ENCODE data around the gene NDUFA7.
"Not testable (repeated sequence)": the region's sequence is repeated elsewhere in the genome, so short reads cannot be mapped to it uniquely, and the experiment has no call there.

NDUFA7 gene

DNA sequence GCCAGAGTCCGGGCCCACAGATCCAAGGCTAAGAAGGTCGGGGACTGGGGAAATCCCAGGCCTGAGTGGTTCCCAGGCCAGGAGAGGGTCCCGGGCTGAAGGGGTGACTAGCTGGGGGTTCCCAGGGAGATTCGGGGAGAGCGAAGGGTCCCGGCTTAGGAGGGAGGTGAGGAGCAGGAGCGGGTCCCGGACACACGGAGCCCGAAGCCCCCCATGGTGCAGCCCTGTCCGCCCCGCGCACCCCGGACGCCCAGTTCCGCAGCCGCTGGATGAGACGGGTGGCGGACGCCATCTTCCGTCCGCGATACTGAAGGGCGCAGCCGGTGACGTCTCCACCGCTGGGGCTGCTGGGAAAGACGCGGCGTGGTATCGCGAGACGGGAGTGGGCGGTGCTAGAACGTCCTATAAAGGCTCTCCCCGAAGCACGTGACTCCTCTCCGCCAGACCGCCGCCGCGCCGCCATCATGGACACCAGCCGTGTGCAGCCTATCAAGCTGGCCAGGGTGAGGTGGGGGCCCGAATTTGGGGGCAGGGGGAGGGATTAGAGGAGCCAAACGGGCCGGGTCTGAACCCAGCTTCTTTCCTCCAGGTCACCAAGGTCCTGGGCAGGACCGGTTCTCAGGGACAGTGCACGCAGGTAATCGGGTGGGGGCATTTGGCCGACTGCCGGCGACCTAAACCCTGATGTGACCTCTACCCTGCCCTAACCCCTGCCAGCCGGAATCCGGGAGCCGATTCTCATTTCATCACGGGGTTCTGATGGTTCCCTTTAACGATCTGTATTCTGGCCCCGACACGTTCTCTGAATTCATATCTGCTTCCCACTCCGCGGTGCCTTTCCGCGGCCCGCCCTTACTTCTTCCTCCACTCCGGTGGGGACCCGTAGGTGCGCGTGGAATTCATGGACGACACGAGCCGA is at the start of gene NDUFA7, which contains the start of gene RPS28:
NDUFA7 (minus strand) TSS at position 309 of the 919 bp plus-strand sequence; CDS start at position 292, 17 bp downstream.
RPS28 (plus strand) TSS at position 430 of the 919 bp plus-strand sequence; CDS start at position 465, 35 bp downstream.
- DNase-seq, result peak; percentile 81

- DNase-seq, result no peak
Observed at GRCh38 chr19:8370176-8371010, 49.2 kb upstream of the NDUFA7 start.

- peak; percentile 75 for DNase-seq
Observed at GRCh38 chr19:8367327-8368001, 46.3 kb upstream of the NDUFA7 start.

- DNase-seq, result no peak
Observed at GRCh38 chr19:8366961-8367326, 45.8 kb upstream of the NDUFA7 start.

DNA sequence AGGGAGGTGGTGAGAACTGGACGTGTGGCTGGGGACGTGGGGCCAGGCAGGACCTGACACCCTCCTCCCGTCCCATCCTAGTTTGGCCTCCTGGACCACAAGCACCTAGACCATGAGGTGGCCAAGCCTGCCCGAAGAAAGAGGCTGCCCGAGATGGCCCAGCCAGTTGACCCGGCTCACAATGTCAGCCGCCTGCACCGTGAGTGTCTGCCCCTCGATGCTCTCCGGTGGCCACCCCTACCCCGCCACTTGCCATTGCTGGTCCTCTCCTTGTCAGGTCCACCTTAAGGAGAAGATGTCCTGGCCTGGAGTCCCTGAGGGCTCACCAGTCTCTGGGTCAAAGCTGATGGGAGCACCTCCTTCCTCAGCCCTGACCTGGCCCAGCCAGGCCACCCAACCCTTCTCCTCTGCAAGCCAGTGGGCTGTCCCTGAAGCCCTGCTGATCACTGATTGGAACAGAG is 45.0 kb upstream of the NDUFA7 start:
- DNase-seq, result no peak

DNA sequence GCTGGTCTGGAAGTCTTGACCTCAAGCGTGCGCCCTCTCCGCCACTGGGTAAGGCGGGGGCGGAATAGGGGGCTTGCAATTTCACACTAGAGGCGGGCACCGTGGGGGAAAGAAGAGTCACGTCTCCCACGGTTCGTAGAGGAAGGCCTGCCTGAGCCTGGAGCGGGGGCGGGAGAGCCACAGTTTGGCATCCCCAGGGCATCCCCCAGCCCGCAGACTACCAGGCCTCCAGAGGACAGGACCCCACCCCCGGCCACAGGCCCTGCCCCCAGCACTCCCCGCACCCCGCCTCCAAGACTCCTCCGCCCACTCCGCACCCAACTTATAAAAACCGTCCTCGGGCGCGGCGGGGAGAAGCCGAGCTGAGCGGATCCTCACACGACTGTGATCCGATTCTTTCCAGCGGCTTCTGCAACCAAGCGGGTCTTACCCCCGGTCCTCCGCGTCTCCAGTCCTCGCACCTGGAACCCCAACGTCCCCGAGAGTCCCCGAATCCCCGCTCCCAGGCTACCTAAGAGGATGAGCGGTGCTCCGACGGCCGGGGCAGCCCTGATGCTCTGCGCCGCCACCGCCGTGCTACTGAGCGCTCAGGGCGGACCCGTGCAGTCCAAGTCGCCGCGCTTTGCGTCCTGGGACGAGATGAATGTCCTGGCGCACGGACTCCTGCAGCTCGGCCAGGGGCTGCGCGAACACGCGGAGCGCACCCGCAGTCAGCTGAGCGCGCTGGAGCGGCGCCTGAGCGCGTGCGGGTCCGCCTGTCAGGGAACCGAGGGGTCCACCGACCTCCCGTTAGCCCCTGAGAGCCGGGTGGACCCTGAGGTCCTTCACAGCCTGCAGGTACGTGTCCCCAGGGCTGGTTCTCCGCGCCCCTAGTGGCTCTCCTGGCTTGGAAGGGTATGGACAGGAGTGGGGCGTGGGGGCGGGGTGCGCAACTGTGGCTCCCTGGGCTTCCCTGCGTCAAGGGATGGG is 42.9 kb upstream of the NDUFA7 start, which contains the start of gene ANGPTL4:
ANGPTL4 (plus strand) TSS at position 353 of the 969 bp plus-strand sequence; CDS start at position 520, 167 bp downstream.
- peak; percentile 76 for DNase-seq

GRCh38 chr19:8361921-8362793 is 41.0 kb upstream of the NDUFA7 start:
- peak; percentile 86 for DNase-seq

GRCh38 chr19:8360196-8360595 is 39.0 kb upstream of the NDUFA7 start:
- no peak for DNase-seq

DNA sequence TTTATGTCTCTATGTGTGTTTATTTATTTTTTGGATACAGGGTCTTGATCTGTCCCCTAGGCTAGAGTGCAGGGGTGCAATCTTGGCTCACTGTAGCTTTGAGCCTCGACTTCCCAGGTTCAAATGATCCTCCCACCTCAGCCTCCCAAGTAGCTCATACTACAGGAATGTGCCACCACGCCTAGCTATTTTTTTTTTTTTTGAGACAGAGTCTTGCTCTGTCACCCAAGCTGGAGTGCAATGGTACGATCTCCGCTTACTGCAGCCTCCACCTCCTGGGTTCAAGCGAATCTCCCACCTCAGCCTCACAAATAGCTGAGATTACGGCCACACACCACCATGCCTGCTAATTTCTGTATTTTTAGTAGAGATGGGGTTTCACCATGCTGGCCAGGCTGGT is 37.8 kb upstream of the NDUFA7 start:
- DNase-seq, result no peak

- DNase-seq, result no peak
Observed at GRCh38 chr19:8357007-8357521, 35.9 kb upstream of the NDUFA7 start.

DNA sequence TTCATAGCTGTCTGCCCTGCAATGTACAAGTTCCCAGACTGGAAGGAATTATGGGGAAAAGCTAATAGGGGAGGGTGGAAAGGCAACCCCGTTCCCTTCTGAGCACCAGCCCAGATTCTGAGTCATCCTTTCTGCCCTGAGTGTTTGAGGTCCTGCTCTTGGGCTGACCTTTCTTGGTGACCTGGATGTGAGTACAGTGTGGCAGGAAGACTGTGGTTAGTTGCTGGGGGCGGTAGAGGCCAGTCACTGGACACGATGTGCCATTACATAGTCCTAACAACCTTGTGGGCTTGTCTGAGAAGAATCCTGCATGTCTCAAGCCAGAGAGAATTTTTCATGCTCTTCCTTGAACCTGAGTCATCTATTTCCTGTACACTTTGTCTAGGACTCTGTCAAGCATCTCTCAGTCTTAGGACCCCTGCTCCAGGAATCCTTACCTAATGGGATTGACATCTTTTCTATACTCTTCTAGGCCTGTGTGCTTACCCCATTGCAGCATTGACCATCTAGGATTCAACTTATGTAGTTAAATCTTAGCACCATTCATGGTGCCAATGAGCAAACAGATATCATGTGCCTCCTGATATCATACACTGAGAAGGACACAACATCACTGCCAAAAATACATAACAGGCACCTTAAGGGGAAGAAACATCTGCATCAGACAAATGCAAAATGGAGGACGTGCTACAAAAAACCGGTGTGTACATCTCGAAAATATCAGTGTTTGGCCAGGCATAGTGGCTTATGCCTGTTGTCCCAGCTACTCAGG is 34.6 kb upstream of the NDUFA7 start:
- DNase-seq, result peak; percentile 62

GRCh38 chr19:8352845-8353244 is 31.7 kb upstream of the NDUFA7 start:
- DNase-seq, result not testable (repeated sequence)

- no peak for DNase-seq
Observed at GRCh38 chr19:8352134-8352827, 31.1 kb upstream of the NDUFA7 start.

GRCh38 chr19:8349629-8350372 is 28.6 kb upstream of the NDUFA7 start:
- not testable (repeated sequence) for DNase-seq

DNA sequence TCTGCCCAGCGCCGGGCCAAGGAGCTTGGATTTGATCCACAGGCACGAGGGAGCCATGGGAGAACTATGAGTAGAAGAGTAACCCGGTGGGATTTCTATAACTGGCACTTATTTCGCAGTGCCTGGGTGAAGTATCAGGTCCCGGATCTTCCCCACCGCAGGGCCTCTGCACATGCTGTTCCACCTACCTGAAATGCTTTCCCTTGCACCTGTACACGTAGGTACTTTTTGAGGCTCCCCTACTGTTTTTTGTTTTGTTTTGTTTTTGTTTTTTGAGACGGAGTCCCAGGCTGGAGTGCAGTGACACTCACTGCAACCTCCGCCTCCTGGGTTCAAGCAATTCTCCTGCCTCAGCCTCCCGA is 22.3 kb upstream of the NDUFA7 start:
- DNase-seq, result no peak

DNA sequence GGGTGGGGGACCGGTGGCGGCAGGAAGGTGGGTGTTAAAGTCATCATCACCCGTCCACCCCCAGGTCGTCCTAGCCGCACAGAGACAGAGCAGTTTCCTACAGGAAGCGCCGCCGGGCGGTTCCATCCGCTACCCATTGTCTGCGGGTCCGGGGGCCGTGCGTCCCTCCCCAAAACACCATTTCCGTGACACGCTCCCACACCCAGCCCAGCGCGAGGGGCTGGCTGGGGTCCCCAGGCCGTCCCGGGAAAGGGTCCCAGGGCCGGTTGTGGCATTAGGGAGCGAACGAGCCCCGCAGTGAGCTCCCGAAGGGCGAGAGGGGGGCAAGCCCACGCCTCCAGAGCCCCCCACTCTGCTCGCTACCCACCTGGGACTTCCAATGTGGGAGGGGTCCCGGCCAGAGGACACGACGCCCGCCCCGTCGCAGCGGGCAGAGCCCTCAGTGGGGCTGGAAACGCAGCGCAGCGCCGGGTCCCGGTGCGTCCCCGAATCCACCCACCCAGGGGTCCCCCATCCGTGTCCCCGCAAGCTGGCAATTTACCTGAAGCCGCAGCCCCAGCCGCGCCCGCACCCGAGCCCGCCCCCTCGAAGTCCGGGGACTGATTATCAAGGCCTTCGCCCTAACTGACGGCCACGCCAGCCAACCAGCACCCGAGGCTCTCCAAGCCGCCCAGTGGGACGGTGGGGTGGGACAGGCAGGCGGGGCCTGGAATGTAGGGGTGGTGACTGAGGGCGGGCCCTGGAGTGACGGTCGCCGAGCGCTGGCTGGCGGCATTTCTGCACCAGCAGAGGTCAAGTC is 21.7 kb upstream of the NDUFA7 start, which contains the start of gene KANK3:
KANK3 (minus strand) TSS at position 579 of the 799 bp plus-strand sequence. CDS start 5,434 bp downstream, outside the sequence.
- peak; percentile 66 for DNase-seq

- DNase-seq, result no peak
Observed at GRCh38 chr19:8342316-8342683, 21.1 kb upstream of the NDUFA7 start.

All from GOT3 (cell line).